ENCODE measurements around the gene SMC6.

Gene SMC6

GRCh38 chr2:17658251-17658843 is 95.3 kb downstream of the SMC6 start:
- ATAC-seq (ENCODE audit: insufficient read depth, low read depth): peak; percentile 68
- no peaks in the 10 kb centered on the region for H3K4me1 ChIP-seq (ENCODE audit: insufficient read depth, low read length)
- H3K27ac ChIP-seq (ENCODE audit: low read length): no peak overlapping the region
- H3K4me3 ChIP-seq (ENCODE audit: low read depth in 1 of 2, low read length in 2 of 2): no peak overlapping the region
- DNase-seq: no peak
- no peak overlapping the region for H3K9ac ChIP-seq (ENCODE audit: low read depth, low read length)
- H3K36me3 ChIP-seq (ENCODE audit: insufficient read depth, low read length): peaks cover 11% of the 10 kb centered on the region; the same call in 1 of the 2 replicates
- no peaks in the 10 kb centered on the region for H3K27me3 ChIP-seq (ENCODE audit: insufficient read depth, low read length, poor library complexity)
- H3K4me2 ChIP-seq (ENCODE audit: insufficient read depth, low read length): no peak overlapping the region
- H2AFZ ChIP-seq (ENCODE audit: low read depth, low read length): no peak overlapping the region
- no peaks in the 10 kb centered on the region for H4K20me1 ChIP-seq (ENCODE audit: insufficient read depth, low read length)
- H3K79me2 ChIP-seq (ENCODE audit: insufficient read depth, low read length): no peaks in the 10 kb centered on the region
- H3K9me3 ChIP-seq (ENCODE audit: insufficient read depth, low read length, severe bottlenecking): no peaks in the 10 kb centered on the region
- TF ChIP-seq CTCF (IDR thresholded peaks at IDR 0.05; ENCODE audit: borderline replicate concordance, extremely low read depth, low read length, poor library complexity, severe bottlenecking): no peak

- Histone ChIP-seq H3K36me3 (ENCODE audit: insufficient read depth, low read length) (0 out of 2 replicates have a peak, but pooled peaks cover 6% of the 10 kb centered on the region), H2AFZ (ENCODE audit: low read depth, low read length) (no peak overlapping the region), H3K9me3 (ENCODE audit: insufficient read depth, low read length, severe bottlenecking) (no peaks in the 10 kb centered on the region), H3K27me3 (ENCODE audit: insufficient read depth, low read length, poor library complexity) (no peaks in the 10 kb centered on the region), H3K4me1 (ENCODE audit: insufficient read depth, low read length) (no peaks in the 10 kb centered on the region), H3K27ac (ENCODE audit: low read length) (no peak overlapping the region), H4K20me1 (ENCODE audit: insufficient read depth, low read length) (no peaks in the 10 kb centered on the region), H3K79me2 (ENCODE audit: insufficient read depth, low read length) (no peaks in the 10 kb centered on the region), H3K9ac (ENCODE audit: low read depth, low read length) (no peak overlapping the region), H3K4me2 (ENCODE audit: insufficient read depth, low read length) (no peak overlapping the region), H3K4me3 (ENCODE audit: low read depth in 1 of 2, low read length in 2 of 2) (no peak overlapping the region)
- ATAC-seq (ENCODE audit: insufficient read depth, low read depth) (no peak), DNase-seq (no peak)
- TF ChIP-seq CTCF (IDR thresholded peaks at IDR 0.05; ENCODE audit: borderline replicate concordance, extremely low read depth, low read length, poor library complexity, severe bottlenecking): no peak
- no peak for TF ChIP-seq EZH2 (IDR thresholded peaks at IDR 0.05; ENCODE audit: borderline replicate concordance, low read depth, low read length, severe bottlenecking)
These were observed 95.9 kb downstream of the SMC6 start for GRCh38 chr2:17657759-17658158.

- no peak for DNase-seq
- Histone ChIP-seq H4K20me1 (ENCODE audit: insufficient read depth, low read length) (no peaks in the 10 kb centered on the region), H3K9me3 (ENCODE audit: insufficient read depth, low read length, severe bottlenecking) (no peaks in the 10 kb centered on the region), H3K4me1 (ENCODE audit: insufficient read depth, low read length) (no peaks in the 10 kb centered on the region), H3K4me3 (ENCODE audit: low read depth in 1 of 2, low read length in 2 of 2) (no peak overlapping the region), H3K27ac (ENCODE audit: low read length) (no peak overlapping the region), H3K9ac (ENCODE audit: low read depth, low read length) (no peak overlapping the region), H2AFZ (ENCODE audit: low read depth, low read length) (no peak overlapping the region), H3K36me3 (ENCODE audit: insufficient read depth, low read length) (no peaks in the 10 kb centered on the region), H3K4me2 (ENCODE audit: insufficient read depth, low read length) (no peak overlapping the region), H3K27me3 (ENCODE audit: insufficient read depth, low read length, poor library complexity) (no peaks in the 10 kb centered on the region), H3K79me2 (ENCODE audit: insufficient read depth, low read length) (no peaks in the 10 kb centered on the region)
- TF ChIP-seq CTCF (IDR thresholded peaks at IDR 0.05; ENCODE audit: borderline replicate concordance, extremely low read depth, low read length, poor library complexity, severe bottlenecking) (no peak), EZH2 (IDR thresholded peaks at IDR 0.05; ENCODE audit: borderline replicate concordance, low read depth, low read length, severe bottlenecking) (no peak)
- ATAC-seq (ENCODE audit: insufficient read depth, low read depth): no peak
These were observed 100.8 kb downstream of the SMC6 start for GRCh38 chr2:17652681-17653394.
